GM19351 (cell line): Measurements from ENCODE around the gene FAAP100.

Experiments
- ATAC-seq: cut with Tn5 transposase; IDR thresholded peaks from one replicate; pipeline ENCODE4 v1.9.1; 2021; ENCODE audit warnings: mild to moderate bottlenecking, moderate library complexity; ENCODE audit not compliant: unreplicated experiment

Gene FAAP100

GRCh38 chr17:81527591-81528383, 24.4 kb downstream of the FAAP100 start, which contains the start of gene FSCN2:
FSCN2 (plus strand) TSS chr17:81528377; CDS start chr17:81528532, 155 bp downstream.
- no peak for ATAC-seq

- no peak for ATAC-seq
Measured at GRCh38 chr17:81526662-81527571, 25.2 kb downstream of the FAAP100 start.

GRCh38 chr17:81524865-81525159, 27.3 kb downstream of the FAAP100 start:
- no peak for ATAC-seq

- no peak for ATAC-seq
Measured at GRCh38 chr17:81524039-81524864, 27.9 kb downstream of the FAAP100 start.

- no peak for ATAC-seq
Measured at GRCh38 chr17:81523402-81524038, 28.6 kb downstream of the FAAP100 start.

GRCh38 chr17:81522491-81523401, 29.4 kb downstream of the FAAP100 start:
- no peak for ATAC-seq

- ATAC-seq = no peak
Measured at GRCh38 chr17:81520021-81520901, 31.9 kb downstream of the FAAP100 start.

- no peak for ATAC-seq
Measured at GRCh38 chr17:81519284-81520020, 32.7 kb downstream of the FAAP100 start.

- ATAC-seq = no peak
Measured at GRCh38 chr17:81518785-81519283, 33.3 kb downstream of the FAAP100 start.

GRCh38 chr17:81518113-81518784, 33.9 kb downstream of the FAAP100 start:
- no peak for ATAC-seq

- peak; percentile 33 for ATAC-seq
Measured at GRCh38 chr17:81517339-81518112, 34.6 kb downstream of the FAAP100 start.

GRCh38 chr17:81517009-81517338, 35.2 kb downstream of the FAAP100 start:
- ATAC-seq = no peak

- no peak for ATAC-seq
Measured at GRCh38 chr17:81516439-81516838, 35.7 kb downstream of the FAAP100 start.

- no peak for ATAC-seq
Measured at GRCh38 chr17:81515530-81516041, 36.6 kb downstream of the FAAP100 start.

GRCh38 chr17:81514739-81515529, 37.2 kb downstream of the FAAP100 start:
- no peak for ATAC-seq

- ATAC-seq = no peak
Measured at GRCh38 chr17:81514489-81514738, 37.7 kb downstream of the FAAP100 start.
